Left ventricle myocardium inferior (tissue), 1 donor: ENCODE data around the gene NPTX1. TPM values are rescaled to one million over a fixed set of nuclear protein-coding genes. Genes with fewer than 3 reads are reported as not detected.

Experiments used
- DNase-seq: peaks from one replicate; pipeline ENCODE4 v3.0.0-alpha.2; 2020
- H3K27ac ChIP-seq: fragments of 200-600 bp; replicated peaks from 2 replicates; pipeline ENCODE4 v1.8.0; 2021
- H3K27me3 ChIP-seq: fragments of 200-600 bp; 2 replicates; pipeline ENCODE4 v1.8.0; 2021; ENCODE audit warnings: low read depth
- H3K36me3 ChIP-seq: fragments of 200-600 bp; 2 replicates; pipeline ENCODE4 v1.8.0; 2021
- H3K4me1 ChIP-seq: fragments of 200-600 bp; 2 replicates; pipeline ENCODE4 v1.8.0; 2021
- H3K4me3 ChIP-seq: fragments of 200-600 bp; 2 replicates; pipeline ENCODE4 v1.8.0; 2021; ENCODE audit warnings: mild to moderate bottlenecking, moderate library complexity
- H3K9me3 ChIP-seq: fragments of 200-600 bp; replicated peaks from 2 replicates; pipeline ENCODE4 v1.8.0; 2021
- CTCF ChIP-seq: fragments of 200-600 bp; IDR thresholded peaks from 2 replicates; pipeline ENCODE4 v1.8.0; 2021; ENCODE audit warnings: antibody characterized with exemption, mild to moderate bottlenecking, borderline replicate concordance
- intact Hi-C: fragments of 100-400 bp; cut with micrococcal nuclease; formaldehyde crosslinking; loops from one replicate; pipeline ENCODE4 v1.11.0; 2022
- total RNA-seq: library from RNA; stranded (reverse); fragmentation: NEBNext Ultra II Directional; extraction: Animal tissue kit (Norgen Biotek cat#: 25700); gene quantifications from one replicate; pipeline ENCODE4 v1.2.1, GENCODE V29; 2021
- donor health status: DM: no; HTN: yes; CAD: no; lungs with severe emphysema.

Gene NPTX1
- total RNA-seq, 1 donor from 2014 or later, result not detected

- no peaks in the 10 kb centered on the region for H3K9me3 ChIP-seq
- H3K36me3 ChIP-seq, result no peaks in the 10 kb centered on the region
- no peak for TF ChIP-seq CTCF
- H3K27ac ChIP-seq, result no peak overlapping the region
- H3K4me1 ChIP-seq, result peaks cover 27% of the 10 kb centered on the region
- intact Hi-C loops, result no loop called here
- peaks cover 99% of the 10 kb centered on the region for H3K27me3 ChIP-seq
- no peak for DNase-seq
- no peak overlapping the region for H3K4me3 ChIP-seq
Observed at GRCh38 chr17:80481284-80482057, 5.1 kb upstream of the NPTX1 start.

GRCh38 chr17:80480248-80480647 lies 3.8 kb upstream of the NPTX1 start:
- no peak for DNase-seq
- H3K27ac ChIP-seq, result no peak overlapping the region
- intact Hi-C loops, result no loop called here
- H3K4me1 ChIP-seq, result peaks cover 38% of the 10 kb centered on the region
- TF ChIP-seq CTCF, result no peak
- H3K9me3 ChIP-seq, result no peaks in the 10 kb centered on the region
- peaks cover 99% of the 10 kb centered on the region for H3K27me3 ChIP-seq
- no peaks in the 10 kb centered on the region for H3K36me3 ChIP-seq
- no peak overlapping the region for H3K4me3 ChIP-seq

- H3K36me3 ChIP-seq, result no peaks in the 10 kb centered on the region
- intact Hi-C loops, result no loop called here
- H3K27me3 ChIP-seq, result peaks cover 100% of the 10 kb centered on the region
- DNase-seq, result no peak
- H3K4me3 ChIP-seq, result no peak overlapping the region
- no peaks in the 10 kb centered on the region for H3K9me3 ChIP-seq
- no peak for TF ChIP-seq CTCF
- peaks cover 46% of the 10 kb centered on the region for H3K4me1 ChIP-seq
- no peak overlapping the region for H3K27ac ChIP-seq
Observed at GRCh38 chr17:80479246-80479566, 2.8 kb upstream of the NPTX1 start.

- TF ChIP-seq CTCF, result no peak
- intact Hi-C loops, result no loop called here
- DNase-seq, result no peak
- peak overlapping the region; percentile 60 for H3K4me3 ChIP-seq
- no peaks in the 10 kb centered on the region for H3K36me3 ChIP-seq
- H3K9me3 ChIP-seq, result no peaks in the 10 kb centered on the region
- no peak overlapping the region for H3K27ac ChIP-seq
- H3K4me1 ChIP-seq, result peaks cover 46% of the 10 kb centered on the region
- peaks cover 100% of the 10 kb centered on the region for H3K27me3 ChIP-seq
Observed at GRCh38 chr17:80478487-80479245, 2.3 kb upstream of the NPTX1 start.

- Histone ChIP-seq H3K27me3 (peaks cover 100% of the 10 kb centered on the region), H3K4me3 (peak overlapping the region; percentile 60)
- intact Hi-C loops, result no loop called here
Observed at GRCh38 chr17:80477647-80478478, 1.5 kb upstream of the NPTX1 start.

More at GRCh38 chr17:80477647-80478478, 1.5 kb upstream of the NPTX1 start:
- H3K4me1 ChIP-seq, result peaks cover 46% of the 10 kb centered on the region
- no peaks in the 10 kb centered on the region for H3K36me3 ChIP-seq
- peak; percentile 57 for TF ChIP-seq CTCF
- H3K9me3 ChIP-seq, result no peaks in the 10 kb centered on the region
- DNase-seq, result no peak
- no peak overlapping the region for H3K27ac ChIP-seq
